Prostate gland (tissue), 2 donors: ENCODE data around the gene TMBIM1.

Experiments
- CTCF ChIP-seq, 4 experiments: fragments of 200-600 bp in 2 of 4; fragments of 450-650 bp in 2 of 4; sonication (generic) in 2 of 4; IDR thresholded peaks; 1 replicate in 3 of 4; 2 replicates in 1 of 4; pipeline ENCODE4 v1.5.1; 2016 to 2019; ENCODE audit warnings: antibody characterized with exemption in 4 of 4, mild to moderate bottlenecking in 2 of 4, moderate library complexity in 2 of 4
- POLR2A ChIP-seq: fragments of 450-650 bp; IDR thresholded peaks from one replicate; pipeline ENCODE4 v1.6.1; 2016; ENCODE audit warnings: antibody characterized with exemption, mild to moderate bottlenecking

GRCh38 chr2:218332288-218332687, 40.0 kb upstream of the TMBIM1 start:
- no peak for TF ChIP-seq POLR2A
- TF ChIP-seq CTCF (IDR thresholded peaks at IDR 0.05), result no peak
